WTC11 (cell line): Measurements from ENCODE around the gene TCP11. TPM values are rescaled to one million over a fixed set of nuclear protein-coding genes. Genes with fewer than 3 reads are reported as not detected.
A peak's percentile ranks its signal among the peaks of the same experiment; 100 is the strongest.

Experiments
- ATAC-seq: fragments of 200-7000 bp; cut with Tn5 transposase; 2 replicates; pipeline ENCODE4 v1.10.0; 2021; ENCODE audit warnings: mild to moderate bottlenecking, moderate library complexity
- CTCF ChIA-PET: fragments of 300-600 bp; sonication (Branson Sonifier 250); formaldehyde crosslinking; loops from one replicate; lab custom pipeline; 2021; ENCODE audit warnings: antibody characterized with exemption; lab: Charles Lee
- POLR2A ChIA-PET: fragments of 350-600 bp; sonication (Branson Sonifier 250); formaldehyde crosslinking; loops from one replicate; lab custom pipeline; 2021; ENCODE audit warnings: antibody characterized with exemption; lab: Charles Lee
- DNase-seq: peaks from one replicate; pipeline ENCODE4 v3.0.0; 2021; ENCODE audit warnings: low spot score
- H3K27ac Mint-ChIP-seq: 2 replicates; pipeline ENCODE4 v1.8.0; 2021; ENCODE audit warnings: mixed read lengths
- H3K27me3 Mint-ChIP-seq: 2 replicates; pipeline ENCODE4 v1.8.0; 2021; ENCODE audit warnings: low read depth, mild to moderate bottlenecking, moderate library complexity, mixed read lengths
- H3K36me3 Mint-ChIP-seq: 2 replicates; pipeline ENCODE4 v1.8.0; 2021; ENCODE audit warnings: mixed read lengths
- H3K4me1 Mint-ChIP-seq: 2 replicates; pipeline ENCODE4 v1.8.0; 2022; ENCODE audit warnings: mixed read lengths
- H3K4me3 Mint-ChIP-seq: 2 replicates; pipeline ENCODE4 v1.8.0; 2021; ENCODE audit warnings: mild to moderate bottlenecking, moderate library complexity, mixed read lengths
- H3K9me3 Mint-ChIP-seq: 2 replicates; pipeline ENCODE4 v1.8.0; 2021; ENCODE audit warnings: mixed read lengths
- ARID4B ChIP-seq: sonication (generic); formaldehyde crosslinking; IDR thresholded peaks from 2 replicates; pipeline ENCODE4 v1.8.0; 2023; ENCODE audit warnings: missing genetic modification reagents, mild to moderate bottlenecking, borderline replicate concordance
- CDX4 ChIP-seq: fragments of 250-450 bp; sonication (Bioruptor Pico); IDR thresholded peaks from 2 replicates; pipeline ENCODE4 v1.9.0; 2021; ENCODE audit warnings: moderate library complexity, mild to moderate bottlenecking, inconsistent platforms, borderline replicate concordance
- GABPB1 ChIP-seq: sonication (generic); formaldehyde crosslinking; IDR thresholded peaks from 2 replicates; pipeline ENCODE4 v1.8.1; 2023; ENCODE audit warnings: mild to moderate bottlenecking, missing genetic modification reagents
- IRF1 ChIP-seq: sonication (generic); formaldehyde crosslinking; IDR thresholded peaks from 2 replicates; pipeline ENCODE4 v1.8.0; 2023; ENCODE audit warnings: missing genetic modification reagents
- IRF2 ChIP-seq: sonication (generic); formaldehyde crosslinking; IDR thresholded peaks from 2 replicates; pipeline ENCODE4 v1.8.0; 2022; ENCODE audit warnings: low read depth, missing genetic modification reagents, borderline replicate concordance
- OVOL2 ChIP-seq: fragments of 250-450 bp; sonication (Bioruptor Pico); IDR thresholded peaks from 2 replicates; pipeline ENCODE4 v1.9.0; 2021; ENCODE audit warnings: mild to moderate bottlenecking, borderline replicate concordance
- PRDM15 ChIP-seq: sonication (generic); formaldehyde crosslinking; IDR thresholded peaks from 2 replicates; pipeline ENCODE4 v1.8.0; 2022; ENCODE audit warnings: missing genetic modification reagents
- RORB ChIP-seq: fragments of 250-450 bp; sonication (Bioruptor Pico); IDR thresholded peaks from 2 replicates; pipeline ENCODE4 v1.9.0; 2021; ENCODE audit warnings: mild to moderate bottlenecking
- USF2 ChIP-seq: sonication (generic); formaldehyde crosslinking; IDR thresholded peaks from 2 replicates; pipeline ENCODE4 v1.8.1; 2023; ENCODE audit warnings: mild to moderate bottlenecking, missing genetic modification reagents, moderate library complexity
- ZBTB43 ChIP-seq: sonication (generic); formaldehyde crosslinking; IDR thresholded peaks from 2 replicates; pipeline ENCODE4 v1.8.1; 2023; ENCODE audit warnings: mild to moderate bottlenecking, missing genetic modification reagents
- ZNF425 ChIP-seq: fragments of 250-450 bp; sonication (Bioruptor Pico); conservative IDR thresholded peaks from 2 replicates; pipeline ENCODE4 v1.9.0; 2021; ENCODE audit warnings: mild to moderate bottlenecking
- total RNA-seq: library from RNA; stranded (reverse); gene quantifications from 3 replicates; pipeline ENCODE4 v1.2.3, GENCODE V29; 2021

Gene TCP11
- total RNA-seq, 1 experiment from 2014 or later, result not detected

GRCh38 chr6:35166116-35166515 lies 25.0 kb upstream of the TCP11 start (continued):
- no peak for TF ChIP-seq ARID4B (CRISPR knock-in tag)
- TF ChIP-seq IRF2, result no peak
- no peak for TF ChIP-seq USF2 (CRISPR knock-in tag)
- TF ChIP-seq RORB (CRISPR knock-in tag), result no peak
- no peak for TF ChIP-seq ZNF425 (CRISPR knock-in tag)
- no peak for TF ChIP-seq PRDM15 (CRISPR knock-in tag)

- CTCF ChIA-PET, result interaction anchor here (1.0 kb wide), 1 partner anchor 39 kb away, joined by 3 read pairs; no protein-coding TSS in a partner anchor
- H3K4me3 Mint-ChIP-seq, result no peak overlapping the region
- DNase-seq (no peak), ATAC-seq (no peak)
- peaks cover 14% of the 10 kb centered on the region for H3K27me3 Mint-ChIP-seq
- POLR2A ChIA-PET, result no interaction called here
- TF ChIP-seq CDX4 (CRISPR knock-in tag), result no peak
- TF ChIP-seq ZBTB43 (CRISPR knock-in tag), result no peak
- peak; percentile 32; the same call in 1 of the 2 replicates for TF ChIP-seq GABPB1 (CRISPR knock-in tag)
- TF ChIP-seq OVOL2 (CRISPR knock-in tag), result no peak
- TF ChIP-seq IRF1 (CRISPR knock-in tag), result no peak
- H3K36me3 Mint-ChIP-seq, result no peaks in the 10 kb centered on the region; the same call in 1 of the 2 replicates
- peaks cover 18% of the 10 kb centered on the region for H3K4me1 Mint-ChIP-seq
- no peak overlapping the region for H3K27ac Mint-ChIP-seq
- peaks cover 16% of the 10 kb centered on the region for H3K9me3 Mint-ChIP-seq
These were observed 24.5 kb upstream of the TCP11 start for GRCh38 chr6:35165630-35166071.
